ENCODE measurements around the gene ANXA7.

- TF ChIP-seq JUN (CRISPR knock-in tag; IDR thresholded peaks at IDR 0.05) = no peak
- TF ChIP-seq, protein P1, sequence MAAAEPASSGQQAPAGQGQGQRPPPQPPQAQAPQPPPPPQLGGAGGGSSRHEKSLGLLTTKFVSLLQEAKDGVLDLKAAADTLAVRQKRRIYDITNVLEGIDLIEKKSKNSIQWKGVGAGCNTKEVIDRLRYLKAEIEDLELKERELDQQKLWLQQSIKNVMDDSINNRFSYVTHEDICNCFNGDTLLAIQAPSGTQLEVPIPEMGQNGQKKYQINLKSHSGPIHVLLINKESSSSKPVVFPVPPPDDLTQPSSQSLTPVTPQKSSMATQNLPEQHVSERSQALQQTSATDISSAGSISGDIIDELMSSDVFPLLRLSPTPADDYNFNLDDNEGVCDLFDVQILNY (CRISPR knock-in tag; IDR thresholded peaks at IDR 0.05) = no peak
- TF ChIP-seq IRF2 (CRISPR knock-in tag; IDR thresholded peaks at IDR 0.05; ENCODE audit: borderline replicate concordance, low read depth) = no peak
- TF ChIP-seq CTCF (IDR thresholded peaks at IDR 0.05) = no peak
- TF ChIP-seq, protein P2, sequence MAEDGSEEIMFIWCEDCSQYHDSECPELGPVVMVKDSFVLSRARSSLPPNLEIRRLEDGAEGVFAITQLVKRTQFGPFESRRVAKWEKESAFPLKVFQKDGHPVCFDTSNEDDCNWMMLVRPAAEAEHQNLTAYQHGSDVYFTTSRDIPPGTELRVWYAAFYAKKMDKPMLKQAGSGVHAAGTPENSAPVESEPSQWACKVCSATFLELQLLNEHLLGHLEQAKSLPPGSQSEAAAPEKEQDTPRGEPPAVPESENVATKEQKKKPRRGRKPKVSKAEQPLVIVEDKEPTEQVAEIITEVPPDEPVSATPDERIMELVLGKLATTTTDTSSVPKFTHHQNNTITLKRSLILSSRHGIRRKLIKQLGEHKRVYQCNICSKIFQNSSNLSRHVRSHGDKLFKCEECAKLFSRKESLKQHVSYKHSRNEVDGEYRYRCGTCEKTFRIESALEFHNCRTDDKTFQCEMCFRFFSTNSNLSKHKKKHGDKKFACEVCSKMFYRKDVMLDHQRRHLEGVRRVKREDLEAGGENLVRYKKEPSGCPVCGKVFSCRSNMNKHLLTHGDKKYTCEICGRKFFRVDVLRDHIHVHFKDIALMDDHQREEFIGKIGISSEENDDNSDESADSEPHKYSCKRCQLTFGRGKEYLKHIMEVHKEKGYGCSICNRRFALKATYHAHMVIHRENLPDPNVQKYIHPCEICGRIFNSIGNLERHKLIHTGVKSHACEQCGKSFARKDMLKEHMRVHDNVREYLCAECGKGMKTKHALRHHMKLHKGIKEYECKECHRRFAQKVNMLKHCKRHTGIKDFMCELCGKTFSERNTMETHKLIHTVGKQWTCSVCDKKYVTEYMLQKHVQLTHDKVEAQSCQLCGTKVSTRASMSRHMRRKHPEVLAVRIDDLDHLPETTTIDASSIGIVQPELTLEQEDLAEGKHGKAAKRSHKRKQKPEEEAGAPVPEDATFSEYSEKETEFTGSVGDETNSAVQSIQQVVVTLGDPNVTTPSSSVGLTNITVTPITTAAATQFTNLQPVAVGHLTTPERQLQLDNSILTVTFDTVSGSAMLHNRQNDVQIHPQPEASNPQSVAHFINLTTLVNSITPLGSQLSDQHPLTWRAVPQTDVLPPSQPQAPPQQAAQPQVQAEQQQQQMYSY (CRISPR knock-in tag; IDR thresholded peaks at IDR 0.05) = no peak
- no peak for TF ChIP-seq ZNF416 (CRISPR knock-in tag; IDR thresholded peaks at IDR 0.05)
- TF ChIP-seq, protein P3, sequence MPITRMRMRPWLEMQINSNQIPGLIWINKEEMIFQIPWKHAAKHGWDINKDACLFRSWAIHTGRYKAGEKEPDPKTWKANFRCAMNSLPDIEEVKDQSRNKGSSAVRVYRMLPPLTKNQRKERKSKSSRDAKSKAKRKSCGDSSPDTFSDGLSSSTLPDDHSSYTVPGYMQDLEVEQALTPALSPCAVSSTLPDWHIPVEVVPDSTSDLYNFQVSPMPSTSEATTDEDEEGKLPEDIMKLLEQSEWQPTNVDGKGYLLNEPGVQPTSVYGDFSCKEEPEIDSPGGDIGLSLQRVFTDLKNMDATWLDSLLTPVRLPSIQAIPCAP (CRISPR knock-in tag; IDR thresholded peaks at IDR 0.05) = no peak
- TF ChIP-seq, protein P4, sequence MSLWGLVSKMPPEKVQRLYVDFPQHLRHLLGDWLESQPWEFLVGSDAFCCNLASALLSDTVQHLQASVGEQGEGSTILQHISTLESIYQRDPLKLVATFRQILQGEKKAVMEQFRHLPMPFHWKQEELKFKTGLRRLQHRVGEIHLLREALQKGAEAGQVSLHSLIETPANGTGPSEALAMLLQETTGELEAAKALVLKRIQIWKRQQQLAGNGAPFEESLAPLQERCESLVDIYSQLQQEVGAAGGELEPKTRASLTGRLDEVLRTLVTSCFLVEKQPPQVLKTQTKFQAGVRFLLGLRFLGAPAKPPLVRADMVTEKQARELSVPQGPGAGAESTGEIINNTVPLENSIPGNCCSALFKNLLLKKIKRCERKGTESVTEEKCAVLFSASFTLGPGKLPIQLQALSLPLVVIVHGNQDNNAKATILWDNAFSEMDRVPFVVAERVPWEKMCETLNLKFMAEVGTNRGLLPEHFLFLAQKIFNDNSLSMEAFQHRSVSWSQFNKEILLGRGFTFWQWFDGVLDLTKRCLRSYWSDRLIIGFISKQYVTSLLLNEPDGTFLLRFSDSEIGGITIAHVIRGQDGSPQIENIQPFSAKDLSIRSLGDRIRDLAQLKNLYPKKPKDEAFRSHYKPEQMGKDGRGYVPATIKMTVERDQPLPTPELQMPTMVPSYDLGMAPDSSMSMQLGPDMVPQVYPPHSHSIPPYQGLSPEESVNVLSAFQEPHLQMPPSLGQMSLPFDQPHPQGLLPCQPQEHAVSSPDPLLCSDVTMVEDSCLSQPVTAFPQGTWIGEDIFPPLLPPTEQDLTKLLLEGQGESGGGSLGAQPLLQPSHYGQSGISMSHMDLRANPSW (CRISPR knock-in tag; conservative IDR thresholded peaks at IDR 0.05; ENCODE audit: low read depth) = no peak
- no peak for TF ChIP-seq ATF1 (CRISPR knock-in tag; IDR thresholded peaks at IDR 0.05)
- TF ChIP-seq AFF4 (CRISPR knock-in tag; IDR thresholded peaks at IDR 0.05; ENCODE audit: borderline replicate concordance) = no peak
- TF ChIP-seq, protein P5, sequence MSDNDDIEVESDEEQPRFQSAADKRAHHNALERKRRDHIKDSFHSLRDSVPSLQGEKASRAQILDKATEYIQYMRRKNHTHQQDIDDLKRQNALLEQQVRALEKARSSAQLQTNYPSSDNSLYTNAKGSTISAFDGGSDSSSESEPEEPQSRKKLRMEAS (CRISPR knock-in tag; IDR thresholded peaks at IDR 0.05) = no peak
- TF ChIP-seq ZBTB43 (CRISPR knock-in tag; IDR thresholded peaks at IDR 0.05) = no peak
- no peak for TF ChIP-seq ZNF121 (CRISPR knock-in tag; IDR thresholded peaks at IDR 0.05)
- no peak for TF ChIP-seq TEAD1 (CRISPR knock-in tag; IDR thresholded peaks at IDR 0.05)
These were observed 48.9 kb downstream of the ANXA7 start for GRCh38 chr10:73364964-73365363.

Measured in WTC11 (cell line).